GM20431 (cell line): ENCODE data around the gene SIGLEC8.
"Not testable (repeated sequence)": the region's sequence is repeated elsewhere in the genome, so short reads cannot be mapped to it uniquely, and the experiment has no call there.

ENCODE experiments used
- in situ Hi-C: fragments of 300-500 bp; cut with MseI, MboI; formaldehyde crosslinking; loops from one replicate; pipeline ENCODE4 v1.15.0; 2020; ENCODE audit warnings: low sequenced_read_pairs; ENCODE audit not compliant: unreplicated experiment

Gene SIGLEC8

GRCh38 chr19:51476164-51476563, 17.9 kb upstream of the SIGLEC8 start:
- in situ Hi-C loops: loop anchor here (10.0 kb wide), 1 partner anchor 179 kb away; no protein-coding TSS in a partner anchor

GRCh38 chr19:51473009-51473707, 14.9 kb upstream of the SIGLEC8 start:
- in situ Hi-C loops: loop anchor here (10.0 kb wide), 1 partner anchor 182 kb away; no protein-coding TSS in a partner anchor

GRCh38 chr19:51472607-51473006, 14.4 kb upstream of the SIGLEC8 start:
- in situ Hi-C loops: loop anchor here (10.0 kb wide), 1 partner anchor 182 kb away; no protein-coding TSS in a partner anchor

GRCh38 chr19:51471527-51471926, 13.3 kb upstream of the SIGLEC8 start:
- in situ Hi-C loops: loop anchor here (10.0 kb wide), 1 partner anchor 183 kb away; no protein-coding TSS in a partner anchor

GRCh38 chr19:51470966-51471365, 12.7 kb upstream of the SIGLEC8 start:
- in situ Hi-C loops: loop anchor here (10.0 kb wide), 1 partner anchor 184 kb away; no protein-coding TSS in a partner anchor

- in situ Hi-C loops: loop anchor here (10.0 kb wide), 1 partner anchor 185 kb away; no protein-coding TSS in a partner anchor
Measured at GRCh38 chr19:51469629-51470028, 11.4 kb upstream of the SIGLEC8 start.

- in situ Hi-C loops: no loop called here
Measured at GRCh38 chr19:51469162-51469561, 10.9 kb upstream of the SIGLEC8 start.

- in situ Hi-C loops: no loop called here
Measured at GRCh38 chr19:51468545-51468920, 10.3 kb upstream of the SIGLEC8 start.

GRCh38 chr19:51467864-51468544, 9.8 kb upstream of the SIGLEC8 start:
- in situ Hi-C loops: no loop called here

- in situ Hi-C loops: no loop called here
Measured at GRCh38 chr19:51466723-51467122, 8.5 kb upstream of the SIGLEC8 start.

GRCh38 chr19:51463976-51464581, 5.8 kb upstream of the SIGLEC8 start:
- in situ Hi-C loops: not testable (repeated sequence)

- in situ Hi-C loops: no loop called here
Measured at GRCh38 chr19:51462681-51463080, 4.4 kb upstream of the SIGLEC8 start.

GRCh38 chr19:51462276-51462675, 4.0 kb upstream of the SIGLEC8 start:
- in situ Hi-C loops: no loop called here

- in situ Hi-C loops: no loop called here
Measured at GRCh38 chr19:51461723-51462161, 3.5 kb upstream of the SIGLEC8 start.

- in situ Hi-C loops: no loop called here
Measured at GRCh38 chr19:51460164-51460992, 2.1 kb upstream of the SIGLEC8 start.

- in situ Hi-C loops: no loop called here
Measured at GRCh38 chr19:51458899-51459505, 748 bp upstream of the SIGLEC8 start.

- in situ Hi-C loops: no loop called here
Measured at GRCh38 chr19:51457351-51458013, 772 bp downstream of the SIGLEC8 start.

GRCh38 chr19:51456541-51457290, 1.5 kb downstream of the SIGLEC8 start:
- in situ Hi-C loops: no loop called here
